IMR-90 (cell line): Measurements from ENCODE around the gene LATS2. TPM values are rescaled to one million over a fixed set of nuclear protein-coding genes. Genes with fewer than 3 reads are reported as not detected.
A peak's percentile ranks its signal among the peaks of the same experiment; 100 is the strongest.

Experiments used
- ATAC-seq: fragments of 200-7000 bp; cut with Tn5 transposase; 2 replicates; pipeline ENCODE4 v1.9.1; 2020; ENCODE audit warnings: low read depth, mild to moderate bottlenecking, moderate library complexity
- BruUV-seq: library from RNA; stranded (reverse); fragments of 400-500 nt; replicated peaks from 2 replicates; lab custom pipeline; 2021; lab: Mats Ljungman, UMichigan
- CTCF ChIA-PET: fragments of 300-600 bp; formaldehyde crosslinking; extraction: SDS; loops from one replicate; lab custom pipeline; 2021; ENCODE audit warnings: antibody characterized with exemption; lab: Yijun Ruan, JAX
- POLR2A ChIA-PET: fragments of 300-600 bp; sonication (Branson Sonifier 250); formaldehyde crosslinking; loops from one replicate; lab custom pipeline; 2022; ENCODE audit warnings: antibody characterized with exemption; ENCODE audit not compliant: unreplicated experiment; lab: Charles Lee
- DNase-seq: peaks from one replicate; pipeline ENCODE4 v3.0.0; 2013
- H2AFZ ChIP-seq: replicated peaks from 2 replicates; pipeline ENCODE3; 2013; ENCODE audit warnings: low read length, mild to moderate bottlenecking; ENCODE audit not compliant: poor library complexity
- H2AK5ac ChIP-seq: 2 replicates; pipeline ENCODE4 v1.6.1; 2013; ENCODE audit warnings: low read depth, low read length, inconsistent platforms
- H2AK9ac ChIP-seq: replicated peaks from 2 replicates; pipeline ENCODE3; 2013; ENCODE audit warnings: mild to moderate bottlenecking, low read depth, low read length, moderate library complexity; ENCODE audit not compliant: poor library complexity
- H2BK120ac ChIP-seq: 2 replicates; pipeline ENCODE4 v1.6.1; 2013; ENCODE audit warnings: low read depth, low read length, inconsistent platforms
- H2BK15ac ChIP-seq: 3 replicates; pipeline ENCODE4 v1.6.1; 2013; ENCODE audit warnings: low read depth, low read length, inconsistent platforms
- H2BK20ac ChIP-seq: 2 replicates; pipeline ENCODE4 v1.6.1; 2013; ENCODE audit warnings: low read depth, mild to moderate bottlenecking, inconsistent platforms, low read length, moderate library complexity
- H2BK5ac ChIP-seq: 2 replicates; pipeline ENCODE4 v1.6.1; 2013; ENCODE audit warnings: mild to moderate bottlenecking, low read depth, low read length, inconsistent platforms; ENCODE audit not compliant: poor library complexity, severe bottlenecking
- H3K14ac ChIP-seq: replicated peaks from 2 replicates; pipeline ENCODE4 v1.6.1; 2013; ENCODE audit warnings: low read depth, low read length, inconsistent platforms
- H3K18ac ChIP-seq: 2 replicates; pipeline ENCODE4 v1.6.1; 2013; ENCODE audit warnings: low read depth, low read length, control low read depth
- H3K23ac ChIP-seq: 2 replicates; pipeline ENCODE4 v1.6.1; 2013; ENCODE audit warnings: low read depth, low read length, inconsistent platforms
- H3K27ac ChIP-seq: 2 replicates; pipeline ENCODE4 v1.5.1; 2013; ENCODE audit warnings: mild to moderate bottlenecking, control low read depth, low read length; ENCODE audit not compliant: insufficient read depth
- H3K27me3 ChIP-seq: 2 replicates; pipeline ENCODE4 v1.6.1; 2013; ENCODE audit warnings: low read length; ENCODE audit not compliant: control insufficient read depth, insufficient read depth
- H3K36me3 ChIP-seq: 2 replicates; pipeline ENCODE4 v1.6.1; 2013; ENCODE audit warnings: low read length, mixed read lengths; ENCODE audit not compliant: control insufficient read depth, insufficient read depth
- H3K4ac ChIP-seq: 2 replicates; pipeline ENCODE4 v1.6.1; 2013; ENCODE audit warnings: low read depth, low read length, inconsistent platforms
- H3K4me1 ChIP-seq: 2 replicates; pipeline ENCODE4 v1.6.1; 2013; ENCODE audit warnings: low read length, mixed read lengths; ENCODE audit not compliant: control insufficient read depth, insufficient read depth
- H3K4me2 ChIP-seq: 2 replicates; pipeline ENCODE4 v1.6.1; 2013; ENCODE audit warnings: low read depth, mild to moderate bottlenecking, control low read depth, low read length, moderate library complexity
- H3K4me3 ChIP-seq: 2 replicates; pipeline ENCODE4 v1.5.1; 2013; ENCODE audit warnings: low read depth, mild to moderate bottlenecking, control low read depth, low read length, moderate library complexity; ENCODE audit not compliant: insufficient read depth
- H3K56ac ChIP-seq: 2 replicates; pipeline ENCODE4 v1.6.1; 2013; ENCODE audit warnings: low read length, inconsistent platforms; ENCODE audit not compliant: insufficient read depth; ENCODE audit errors: extremely low read depth
- H3K79me1 ChIP-seq, 2 experiments: 2 replicates each; pipeline ENCODE4 v1.6.1; 2013; ENCODE audit warnings: low read length in 2 of 2, inconsistent platforms in 1 of 2, low read depth in 1 of 2
- H3K9ac ChIP-seq: 2 replicates; pipeline ENCODE4 v1.6.1; 2013; ENCODE audit warnings: low read depth, low read length, control low read depth
- H3K9me1 ChIP-seq: 2 replicates; pipeline ENCODE4 v1.6.1; 2013; ENCODE audit warnings: low read length, inconsistent platforms; ENCODE audit not compliant: insufficient read depth
- H3K9me3 ChIP-seq: 2 replicates; pipeline ENCODE4 v1.6.1; 2013; ENCODE audit warnings: low read length; ENCODE audit not compliant: control insufficient read depth, insufficient read depth
- H4K20me1 ChIP-seq: 2 replicates; pipeline ENCODE4 v1.6.1; 2013; ENCODE audit warnings: low read length, inconsistent platforms; ENCODE audit not compliant: insufficient read depth
- H4K5ac ChIP-seq: 2 replicates; pipeline ENCODE4 v1.6.1; 2013; ENCODE audit warnings: mild to moderate bottlenecking, low read depth, low read length, control low read depth
- H4K8ac ChIP-seq, 2 experiments: 2 replicates each; pipeline ENCODE4 v1.6.1; 2013; ENCODE audit warnings: low read depth in 2 of 2, low read length in 2 of 2, control low read depth in 1 of 2, inconsistent platforms in 1 of 2
- H4K91ac ChIP-seq: 2 replicates; pipeline ENCODE4 v1.6.1; 2013; ENCODE audit warnings: low read depth, low read length, inconsistent platforms; ENCODE audit not compliant: insufficient read depth
- BHLHE40 ChIP-seq: fragments of 150-350 bp; IDR thresholded peaks from 2 replicates; pipeline ENCODE4 v1.6.1; 2016; ENCODE audit warnings: mild to moderate bottlenecking, low read depth, low read length
- CEBPB ChIP-seq: IDR thresholded peaks from 2 replicates; pipeline ENCODE4 v1.6.1; 2012; ENCODE audit warnings: low read depth, low read length, improper control_type of control experiment
- CHD1 ChIP-seq: IDR thresholded peaks from 2 replicates; pipeline ENCODE4 v1.6.1; 2012; ENCODE audit warnings: low read depth, low read length, improper control_type of control experiment
- CTCF ChIP-seq: conservative IDR thresholded peaks from 2 replicates; pipeline ENCODE4 v1.5.1; 2012; ENCODE audit warnings: mild to moderate bottlenecking, low read depth, low read length, improper control_type of control experiment
- FOS ChIP-seq: fragments of 150-350 bp; IDR thresholded peaks from 2 replicates; pipeline ENCODE4 v1.6.1; 2016; ENCODE audit warnings: low read depth, low read length
- MAFK ChIP-seq: IDR thresholded peaks from 2 replicates; pipeline ENCODE4 v1.6.1; 2012; ENCODE audit warnings: low read depth, low read length, improper control_type of control experiment
- MAZ ChIP-seq: IDR thresholded peaks from 2 replicates; pipeline ENCODE4 v1.6.1; 2012; ENCODE audit warnings: low read depth, mild to moderate bottlenecking, low read length, improper control_type of control experiment, moderate library complexity, borderline replicate concordance
- MXI1 ChIP-seq: IDR thresholded peaks from 2 replicates; pipeline ENCODE4 v1.6.1; 2012; ENCODE audit warnings: low read depth, mild to moderate bottlenecking, low read length, moderate library complexity, borderline replicate concordance
- NFE2L2 ChIP-seq: fragments of 150-350 bp; IDR thresholded peaks from 2 replicates; pipeline ENCODE4 v1.6.1; 2016; ENCODE audit warnings: low read depth, mild to moderate bottlenecking, low read length
- POLR2A ChIP-seq: IDR thresholded peaks from 2 replicates; pipeline ENCODE4 v1.6.1; 2012; ENCODE audit warnings: mild to moderate bottlenecking, low read depth, low read length
- RAD21 ChIP-seq: IDR thresholded peaks from 2 replicates; pipeline ENCODE4 v1.6.1; 2012; ENCODE audit warnings: low read length, improper control_type of control experiment
- RCOR1 ChIP-seq: IDR thresholded peaks from 2 replicates; pipeline ENCODE4 v1.6.1; 2012; ENCODE audit warnings: mild to moderate bottlenecking, low read length, improper control_type of control experiment; ENCODE audit not compliant: insufficient replicate concordance
- RFX5 ChIP-seq: IDR thresholded peaks from 2 replicates; pipeline ENCODE4 v1.8.0; 2012; ENCODE audit warnings: low read depth, mild to moderate bottlenecking, low read length, moderate library complexity
- SMC3 ChIP-seq: fragments of 150-350 bp; IDR thresholded peaks from 2 replicates; pipeline ENCODE4 v1.6.1; 2016; ENCODE audit warnings: low read depth, mild to moderate bottlenecking, antibody characterized with exemption, low read length, moderate library complexity
- USF2 ChIP-seq: fragments of 150-350 bp; IDR thresholded peaks from 2 replicates; pipeline ENCODE4 v1.6.1; 2017; ENCODE audit warnings: mild to moderate bottlenecking, antibody characterized with exemption, low read length, low read depth
- WGBS, 2 experiments: methylation state at CpG; one replicate each; pipeline versions ENCODE4 v1.1.5 to v1.1.7; 2013; ENCODE audit warnings: missing lambda C conversion rate in 2 of 2; ENCODE audit not compliant: insufficient read length in 1 of 2; ENCODE audit errors: extremely low coverage in 2 of 2; 5-methylcytosine and 5-hydroxymethylcytosine counted together
- dilution Hi-C: fragments of 300-500 bp; cut with HindIII; formaldehyde crosslinking; loops from one replicate; pipeline ENCODE4 v1.14.3; 2018; ENCODE audit warnings: low sequenced_read_pairs; ENCODE audit not compliant: unreplicated experiment
- in situ Hi-C: fragments of 300-500 bp; cut with MboI; formaldehyde crosslinking; loops from 3 replicates; pipeline ENCODE4 v1.14.3; 2019; ENCODE audit warnings: low sequenced_read_pairs, inconsistent platforms, mixed read lengths
- intact Hi-C: fragments of 100-400 bp; cut with micrococcal nuclease; formaldehyde crosslinking; loops from 2 replicates; pipeline ENCODE4 v1.10.0; 2022
- polyA plus RNA-seq, 3 experiments: library from polyadenylated mRNA; depleted of rRNA; stranded (reverse); fragments of >200 nt; gene quantifications; 2 replicates each; pipeline ENCODE4 v1.2.3, GENCODE V29; 2012; ENCODE audit warnings: low replicate concordance in 1 of 3
- total RNA-seq: library from RNA; depleted of rRNA; stranded (reverse); fragments of >200 nt; gene quantifications from 2 replicates; pipeline ENCODE4 v1.2.3, GENCODE V29; 2012

LATS2 gene
- total and polyA plus RNA-seq, 2 of the 4 experiments (the other 2 are of a cell fraction), result 12.7 to 22.4 TPM

- peak; percentile 70 for DNase-seq
- Histone ChIP-seq H4K5ac (no peak overlapping the region), H2AFZ (no peak overlapping the region), H2AK9ac (no peak overlapping the region), H3K9me1 (peaks cover 15% of the 10 kb centered on the region), H3K14ac (no peak overlapping the region), H3K4me3 (no peak overlapping the region), H3K9ac (no peak overlapping the region), H2AK5ac (no peak overlapping the region), H4K8ac (no peak overlapping the region), H3K36me3 (peaks cover 60% of the 10 kb centered on the region), H3K79me1 (peaks cover 34 to 70% of the 10 kb centered on the region in 2 experiments), H2BK15ac (no peak overlapping the region), H3K23ac (no peak overlapping the region), H2BK20ac (no peak overlapping the region), H3K4ac (no peak overlapping the region), H3K27ac (no peak overlapping the region), H3K56ac (no peak overlapping the region), H4K91ac (no peak overlapping the region), H2BK120ac (no peak overlapping the region), H3K27me3 (no peaks in the 10 kb centered on the region), H3K4me1 (peaks cover 5% of the 10 kb centered on the region), H3K4me2 (no peak overlapping the region; the same call in 1 of the 2 replicates), H4K20me1 (peaks cover 46% of the 10 kb centered on the region), H2BK5ac (peak overlapping the region; percentile 11), H3K18ac (no peak overlapping the region), H3K9me3 (no peaks in the 10 kb centered on the region)
- ATAC-seq, result peak; percentile 42; the same call in 1 of the 2 replicates
- dilution Hi-C loops, result no loop called here
- intact Hi-C loops, result no loop called here
- POLR2A ChIA-PET, result no interaction called here
- CTCF ChIA-PET, result no interaction called here
- in situ Hi-C loops, result no loop called here
- TF ChIP-seq RAD21 (no peak), CTCF (no peak), CEBPB (no peak), RFX5 (no peak), MAFK (no peak), MXI1 (no peak), FOS (no peak), RCOR1 (no peak), BHLHE40 (no peak), USF2 (no peak), POLR2A (no peak), MAZ (no peak), CHD1 (no peak), SMC3 (no peak), NFE2L2 (no peak)
- no TSS peak for BruUV-seq
- WGBS, 2 experiments, result no CpG with 5 or more reads among the region's 2 CpGs
Measured at GRCh38 chr13:20984879-20985278, 76.5 kb downstream of the LATS2 start.
